IPS-18c (cell line): ENCODE results near the gene DHFR.

Source experiments
- H3K4me3 ChIP-seq: 2 replicates; pipeline ENCODE4 v1.7.0; 2013; ENCODE audit warnings: low read depth, mild to moderate bottlenecking, low read length, moderate library complexity; ENCODE audit not compliant: insufficient read depth
- H3K9me3 ChIP-seq: one replicate; pipeline ENCODE4 v1.6.1; 2013; ENCODE audit warnings: mild to moderate bottlenecking, low read length, moderate library complexity; ENCODE audit not compliant: control insufficient read depth, insufficient read depth

Gene DHFR

DNA sequence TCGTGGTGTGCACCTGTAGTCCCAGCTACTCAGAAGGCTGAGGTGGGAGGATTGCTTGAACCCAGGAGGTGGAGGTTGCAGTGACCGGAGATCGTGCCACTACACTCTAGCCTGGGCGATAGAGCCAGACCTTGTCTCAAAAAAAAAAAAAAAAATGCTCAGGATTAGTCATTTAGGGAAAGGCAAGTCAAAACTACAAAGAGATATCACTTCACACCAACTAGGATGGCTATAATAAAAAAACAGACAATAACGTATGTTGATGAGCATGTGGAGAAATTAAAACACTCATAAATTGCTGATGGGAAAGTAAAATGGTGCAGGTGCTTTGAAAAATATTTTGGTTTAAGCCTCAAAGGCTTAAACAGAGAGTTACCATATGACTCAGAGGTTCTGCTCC, 78.4 kb downstream of the DHFR start:
- Histone ChIP-seq H3K9me3 (peaks cover 3% of the 10 kb centered on the region), H3K4me3 (no peak overlapping the region)
